ENCODE measurements around the gene ZNF124.
A peak's percentile ranks its signal among the peaks of the same experiment; 100 is the strongest.

The ZNF124 gene

GRCh38 chr1:247113733-247114271 is 58.0 kb downstream of the ZNF124 start:
- peaks cover 7% of the 10 kb centered on the region for H3K9me3 Mint-ChIP-seq
- H3K36me3 Mint-ChIP-seq (ENCODE audit: low read depth), result no peaks in the 10 kb centered on the region
- H3K27me3 Mint-ChIP-seq (ENCODE audit: low read depth), result peaks cover 44% of the 10 kb centered on the region
- H3K27ac Mint-ChIP-seq, result no peak overlapping the region
- H3K4me1 Mint-ChIP-seq (ENCODE audit: low read depth), result peaks cover 4% of the 10 kb centered on the region
- H3K4me3 Mint-ChIP-seq, result no peak overlapping the region

- Mint-ChIP-seq H3K27ac (no peak overlapping the region), H3K36me3 (ENCODE audit: low read depth) (no peaks in the 10 kb centered on the region), H3K9me3 (peaks cover 7% of the 10 kb centered on the region), H3K4me3 (peak overlapping the region; percentile 25), H3K4me1 (ENCODE audit: low read depth) (peaks cover 4% of the 10 kb centered on the region), H3K27me3 (ENCODE audit: low read depth) (peaks cover 51% of the 10 kb centered on the region)
Measured at GRCh38 chr1:247113094-247113497, 58.7 kb downstream of the ZNF124 start.

DNA sequence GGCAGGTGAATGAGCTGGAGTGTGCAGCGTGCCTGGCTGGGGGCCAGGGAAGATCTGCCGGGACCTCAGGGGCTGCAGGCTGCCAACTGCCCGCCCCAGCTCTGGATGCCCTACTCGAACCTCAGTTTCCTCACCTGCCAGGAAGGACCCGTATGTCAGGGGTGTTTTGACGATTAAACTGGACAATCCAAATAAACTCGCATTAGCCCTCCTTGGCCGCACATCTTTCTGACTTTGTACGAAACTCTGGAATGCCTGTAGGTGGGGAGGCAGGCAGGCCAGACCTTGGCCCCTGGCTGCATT is 59.4 kb downstream of the ZNF124 start:
- Mint-ChIP-seq H3K9me3 (peaks cover 8% of the 10 kb centered on the region), H3K4me3 (no peak overlapping the region), H3K27ac (no peak overlapping the region), H3K27me3 (ENCODE audit: low read depth) (peaks cover 56% of the 10 kb centered on the region), H3K36me3 (ENCODE audit: low read depth) (no peaks in the 10 kb centered on the region), H3K4me1 (ENCODE audit: low read depth) (peaks cover 4% of the 10 kb centered on the region)

DNA sequence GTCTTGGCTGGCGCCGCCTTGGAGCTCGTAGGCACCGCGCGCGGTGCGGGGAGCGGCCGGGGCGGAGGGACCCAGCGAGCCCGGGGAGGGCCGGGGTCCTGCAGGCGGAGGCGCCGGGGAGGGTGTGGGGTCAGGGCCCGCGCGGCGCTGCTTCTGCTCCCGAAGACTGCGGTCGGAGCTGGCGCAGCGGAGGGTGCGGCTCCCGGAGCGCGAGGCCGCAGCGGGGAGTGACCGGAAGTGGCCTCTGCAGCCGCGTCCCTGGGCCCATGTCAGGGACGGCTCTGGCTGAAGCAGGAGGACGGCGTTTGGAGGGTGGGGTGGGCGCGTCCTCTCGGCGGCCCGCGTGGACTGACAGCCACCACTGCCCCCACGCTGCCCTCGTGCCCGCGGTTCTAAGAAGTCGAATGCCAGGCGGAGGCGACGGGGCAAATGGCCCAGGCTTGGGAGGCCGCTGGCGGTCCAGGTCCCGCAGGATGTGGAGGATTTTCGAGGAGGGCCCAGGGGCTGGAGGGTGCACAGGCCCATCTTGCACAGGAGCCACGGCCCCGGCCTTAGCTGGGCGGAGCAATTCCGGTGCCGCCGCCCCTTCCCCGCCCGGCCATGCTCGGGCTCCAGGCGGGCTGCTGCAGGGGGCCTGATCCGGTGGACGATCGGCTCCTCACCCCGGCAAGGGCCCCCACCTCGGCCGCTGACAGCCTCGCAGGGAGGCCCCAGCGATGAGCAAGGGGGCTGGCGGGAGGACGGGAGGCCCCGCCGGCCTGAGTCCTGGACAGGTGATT is 59.9 kb downstream of the ZNF124 start:
- H3K27me3 Mint-ChIP-seq (ENCODE audit: low read depth), result peaks cover 59% of the 10 kb centered on the region
- H3K4me1 Mint-ChIP-seq (ENCODE audit: low read depth), result peaks cover 4% of the 10 kb centered on the region
- H3K27ac Mint-ChIP-seq, result no peak overlapping the region
- no peaks in the 10 kb centered on the region for H3K36me3 Mint-ChIP-seq (ENCODE audit: low read depth)
- no peak overlapping the region for H3K4me3 Mint-ChIP-seq
- H3K9me3 Mint-ChIP-seq, result peaks cover 11% of the 10 kb centered on the region

DNA sequence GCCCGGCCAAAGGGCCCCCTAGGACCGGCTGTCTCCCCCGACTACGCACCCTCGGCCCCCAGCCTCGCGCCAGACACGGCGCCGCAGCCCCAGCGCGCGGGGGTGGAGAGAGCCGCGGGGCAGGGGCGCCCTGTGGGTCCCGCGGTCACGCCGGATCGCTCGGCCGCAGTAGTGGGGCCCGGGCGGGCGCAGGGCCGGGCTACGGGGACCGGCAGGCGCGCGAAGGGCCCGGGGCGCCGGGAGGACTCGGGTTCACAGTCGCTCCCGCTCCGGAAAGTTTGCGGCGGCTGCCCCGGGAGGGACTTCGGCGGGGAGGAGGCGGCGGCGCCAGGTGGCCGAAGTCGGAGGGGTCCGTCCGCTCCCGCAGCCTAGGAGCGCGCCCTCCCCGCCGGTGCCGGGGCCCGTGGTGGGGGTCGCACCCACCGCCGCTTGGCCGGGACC is 60.5 kb downstream of the ZNF124 start:
- Mint-ChIP-seq H3K4me3 (no peak overlapping the region), H3K27ac (no peak overlapping the region), H3K36me3 (ENCODE audit: low read depth) (no peaks in the 10 kb centered on the region), H3K9me3 (peaks cover 14% of the 10 kb centered on the region), H3K4me1 (ENCODE audit: low read depth) (peaks cover 4% of the 10 kb centered on the region), H3K27me3 (ENCODE audit: low read depth) (peaks cover 60% of the 10 kb centered on the region)

DNA sequence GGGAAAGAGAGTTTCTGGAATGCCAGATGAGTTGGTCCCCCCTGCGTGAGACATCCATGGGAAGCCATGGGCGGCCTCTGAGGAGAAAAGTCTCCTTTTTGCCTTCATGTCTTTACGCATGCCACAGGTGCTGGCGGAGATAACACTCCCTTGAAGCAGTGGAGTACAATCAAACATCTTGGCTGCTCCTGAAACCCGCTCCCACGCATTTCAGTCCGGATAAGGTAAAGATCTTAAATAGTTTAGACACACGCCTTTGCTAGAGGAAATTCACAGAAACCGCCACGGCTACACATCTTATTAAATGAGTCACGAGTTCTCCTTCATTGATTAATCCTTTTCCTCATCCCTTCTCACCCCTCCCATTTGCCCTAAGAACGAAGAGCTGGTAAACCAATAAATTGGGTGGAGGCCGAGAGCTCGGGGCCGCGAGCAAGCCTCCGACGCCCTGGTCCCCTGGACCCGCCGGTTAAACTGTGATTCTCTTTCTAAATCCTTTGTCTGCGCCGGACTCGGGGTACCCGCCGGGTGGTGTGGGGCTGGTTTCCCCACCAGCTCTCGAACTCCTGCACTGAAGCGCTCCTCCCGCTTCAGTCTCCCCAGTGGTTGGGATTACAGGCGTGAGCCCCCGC is 61.1 kb downstream of the ZNF124 start:
- H3K4me3 Mint-ChIP-seq, result peak overlapping the region; percentile 59
- H3K36me3 Mint-ChIP-seq (ENCODE audit: low read depth), result no peaks in the 10 kb centered on the region
- H3K27me3 Mint-ChIP-seq (ENCODE audit: low read depth), result peaks cover 63% of the 10 kb centered on the region
- peaks cover 4% of the 10 kb centered on the region for H3K4me1 Mint-ChIP-seq (ENCODE audit: low read depth)
- H3K9me3 Mint-ChIP-seq, result peaks cover 16% of the 10 kb centered on the region
- H3K27ac Mint-ChIP-seq, result no peak overlapping the region

DNA sequence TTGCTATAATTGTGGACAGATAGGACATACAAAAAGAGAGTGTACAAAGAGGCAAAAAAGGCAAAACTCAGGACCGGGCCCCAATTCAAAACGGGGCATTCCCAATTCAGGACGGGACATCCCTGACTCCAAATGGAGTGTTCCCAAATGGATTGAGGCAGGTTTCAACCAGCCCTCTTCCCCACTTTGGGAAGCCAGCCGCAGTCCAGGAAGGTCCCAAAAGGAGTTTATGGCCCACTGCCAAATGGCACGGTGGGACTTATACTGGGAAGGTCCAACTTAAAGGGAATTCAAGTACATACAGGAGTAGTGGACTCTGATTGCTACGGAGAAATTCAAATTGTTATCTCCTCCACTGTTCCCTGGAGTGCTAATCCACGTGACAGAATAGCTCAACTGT is 64.1 kb downstream of the ZNF124 start:
- no peak overlapping the region for H3K4me3 Mint-ChIP-seq
- H3K27ac Mint-ChIP-seq, result no peak overlapping the region
- peaks cover 12% of the 10 kb centered on the region for H3K4me1 Mint-ChIP-seq (ENCODE audit: low read depth)
- H3K27me3 Mint-ChIP-seq (ENCODE audit: low read depth), result peaks cover 43% of the 10 kb centered on the region
- H3K36me3 Mint-ChIP-seq (ENCODE audit: low read depth), result peaks cover 9% of the 10 kb centered on the region
- H3K9me3 Mint-ChIP-seq, result peaks cover 18% of the 10 kb centered on the region

GRCh38 chr1:247105966-247106365 is 65.9 kb downstream of the ZNF124 start:
- peaks cover 25% of the 10 kb centered on the region for H3K36me3 Mint-ChIP-seq (ENCODE audit: low read depth)
- no peak overlapping the region for H3K27ac Mint-ChIP-seq
- peaks cover 39% of the 10 kb centered on the region for H3K27me3 Mint-ChIP-seq (ENCODE audit: low read depth)
- peaks cover 13% of the 10 kb centered on the region for H3K4me1 Mint-ChIP-seq (ENCODE audit: low read depth)
- H3K4me3 Mint-ChIP-seq, result no peak overlapping the region
- peaks cover 34% of the 10 kb centered on the region for H3K9me3 Mint-ChIP-seq

Data from T-helper 1 cell treated with Interleukin-12 subunit alpha and Interleukin-12 subunit beta and Interleukin-4 antibody, amounts not matched to agents 30 μg/mL and 1 μg/mL, for 36 hours (primary cell).